ENCODE measurements around the gene OR4F6.

Gene OR4F6

GRCh38 chr15:101811902-101812301, 8.6 kb downstream of the OR4F6 start, which contains the start of gene OR4F15:
Gene OR4F15, plus strand, starts transcription at chr15:101812202. Its CDS starts 5,985 bp downstream, at chr15:101818187.
- H3K4me1 ChIP-seq (ENCODE audit: control extremely low read depth in 1 of 4, control insufficient read depth in 4 of 4, insufficient read depth in 4 of 4, low read length in 3 of 4): no peaks in the 10 kb centered on the region
- DNase-seq: no peak
- ChIA-PET POLR2A (no interaction called here), CTCF (no interaction called here)
- no peak within 1 kb of the TSS for H3K27ac ChIP-seq (ENCODE audit: insufficient read depth in 1 of 2, low read depth in 1 of 2, low read length in 2 of 2, poor library complexity in 1 of 2, severe bottlenecking in 2 of 2)
- peaks cover 0 to 1% (median 0%) of the 10 kb centered on the region in 5 experiments for H3K9me3 ChIP-seq (ENCODE audit: control extremely low read depth in 1 of 5, control insufficient read depth in 4 of 5, insufficient read depth in 2 of 5, low read depth in 1 of 5, low read length in 4 of 5)
- H3K27me3 ChIP-seq (replicated peaks in 2 of 5; ENCODE audit: control insufficient read depth in 4 of 5, insufficient read depth in 5 of 5, low read length in 4 of 5): peaks cover 0 to 8% (median 1%) of the 10 kb centered on the region in 5 experiments
- no peaks in the 10 kb centered on the region for H3K36me3 ChIP-seq (ENCODE audit: control insufficient read depth in 4 of 4, insufficient read depth in 4 of 4, low read length in 3 of 4)
- H3K4me3 ChIP-seq (ENCODE audit: control insufficient read depth in 1 of 7, extremely low read depth in 1 of 7, insufficient read depth in 4 of 7, low read depth in 2 of 7, low read length in 6 of 7): no peak within 1 kb of the TSS

- 75% methylated on average over 1 of the region's 3 CpGs for WGBS (ENCODE audit: insufficient coverage)
- no peak for DNase-seq
- peaks cover 0 to 8% (median 1%) of the 10 kb centered on the region in 5 experiments for H3K27me3 ChIP-seq (replicated peaks in 2 of 5; ENCODE audit: control insufficient read depth in 4 of 5, insufficient read depth in 5 of 5, low read length in 4 of 5)
- H3K4me3 ChIP-seq (ENCODE audit: control insufficient read depth in 1 of 7, extremely low read depth in 1 of 7, insufficient read depth in 4 of 7, low read depth in 2 of 7, low read length in 6 of 7): no peak overlapping the region
- H3K36me3 ChIP-seq (ENCODE audit: control insufficient read depth in 4 of 4, insufficient read depth in 4 of 4, low read length in 3 of 4): no peaks in the 10 kb centered on the region
- ChIA-PET CTCF (no interaction called here), POLR2A (no interaction called here)
- no peaks in the 10 kb centered on the region for H3K4me1 ChIP-seq (ENCODE audit: control extremely low read depth in 1 of 4, control insufficient read depth in 4 of 4, insufficient read depth in 4 of 4, low read length in 3 of 4)
- no peak overlapping the region for H3K27ac ChIP-seq (ENCODE audit: insufficient read depth in 1 of 2, low read depth in 1 of 2, low read length in 2 of 2, poor library complexity in 1 of 2, severe bottlenecking in 2 of 2)
- H3K9me3 ChIP-seq (ENCODE audit: control extremely low read depth in 1 of 5, control insufficient read depth in 4 of 5, insufficient read depth in 2 of 5, low read depth in 1 of 5, low read length in 4 of 5): no peaks in the 10 kb centered on the region
These were observed 10.7 kb downstream of the OR4F6 start for GRCh38 chr15:101813803-101814534.

- H3K4me3 ChIP-seq (ENCODE audit: control insufficient read depth in 1 of 7, extremely low read depth in 1 of 7, insufficient read depth in 4 of 7, low read depth in 2 of 7, low read length in 6 of 7): no peak overlapping the region
- WGBS (ENCODE audit: insufficient coverage): 96% methylated on average over 3 of the region's 6 CpGs
- no peak for DNase-seq
- CTCF ChIA-PET: no interaction called here
- POLR2A ChIA-PET: no interaction called here
- H3K4me1 ChIP-seq (ENCODE audit: control extremely low read depth in 1 of 4, control insufficient read depth in 4 of 4, insufficient read depth in 4 of 4, low read length in 3 of 4): no peaks in the 10 kb centered on the region
- no peaks in the 10 kb centered on the region for H3K36me3 ChIP-seq (ENCODE audit: control insufficient read depth in 4 of 4, insufficient read depth in 4 of 4, low read length in 3 of 4)
- H3K27me3 ChIP-seq (replicated peaks in 2 of 5; ENCODE audit: control insufficient read depth in 4 of 5, insufficient read depth in 5 of 5, low read length in 4 of 5): peaks cover 0 to 5% (median 0%) of the 10 kb centered on the region in 5 experiments
- H3K9me3 ChIP-seq (ENCODE audit: control extremely low read depth in 1 of 5, control insufficient read depth in 4 of 5, insufficient read depth in 2 of 5, low read depth in 1 of 5, low read length in 4 of 5): peaks cover 0 to 1% (median 0%) of the 10 kb centered on the region in 5 experiments
- no peak overlapping the region for H3K27ac ChIP-seq (ENCODE audit: insufficient read depth in 1 of 2, low read depth in 1 of 2, low read length in 2 of 2, poor library complexity in 1 of 2, severe bottlenecking in 2 of 2)
These were observed 17.5 kb downstream of the OR4F6 start for GRCh38 chr15:101820781-101821180.

GRCh38 chr15:101827257-101827656, 23.9 kb downstream of the OR4F6 start:
- Histone ChIP-seq H3K4me3 (ENCODE audit: control insufficient read depth in 1 of 7, extremely low read depth in 1 of 7, insufficient read depth in 4 of 7, low read depth in 2 of 7, low read length in 6 of 7) (no peak overlapping the region), H3K36me3 (ENCODE audit: control insufficient read depth in 4 of 4, insufficient read depth in 4 of 4, low read length in 3 of 4) (no peaks in the 10 kb centered on the region), H3K27ac (ENCODE audit: insufficient read depth in 1 of 2, low read depth in 1 of 2, low read length in 2 of 2, poor library complexity in 1 of 2, severe bottlenecking in 2 of 2) (no peak overlapping the region), H3K9me3 (ENCODE audit: control extremely low read depth in 1 of 5, control insufficient read depth in 4 of 5, insufficient read depth in 2 of 5, low read depth in 1 of 5, low read length in 4 of 5) (no peaks in the 10 kb centered on the region), H3K4me1 (ENCODE audit: control extremely low read depth in 1 of 4, control insufficient read depth in 4 of 4, insufficient read depth in 4 of 4, low read length in 3 of 4) (no peaks in the 10 kb centered on the region), H3K27me3 (replicated peaks in 2 of 5; ENCODE audit: control insufficient read depth in 4 of 5, insufficient read depth in 5 of 5, low read length in 4 of 5) (peaks cover 0 to 8% (median 0%) of the 10 kb centered on the region in 5 experiments)
- 96% methylated on average over 5 of the region's 6 CpGs for WGBS (ENCODE audit: insufficient coverage)
- CTCF ChIA-PET: no interaction called here
- no peak for DNase-seq
- POLR2A ChIA-PET: no interaction called here

GRCh38 chr15:101828774-101829173, 25.5 kb downstream of the OR4F6 start:
- Histone ChIP-seq H3K36me3 (ENCODE audit: control insufficient read depth in 4 of 4, insufficient read depth in 4 of 4, low read length in 3 of 4) (no peaks in the 10 kb centered on the region), H3K4me3 (ENCODE audit: control insufficient read depth in 1 of 7, extremely low read depth in 1 of 7, insufficient read depth in 4 of 7, low read depth in 2 of 7, low read length in 6 of 7) (no peak overlapping the region)

GRCh38 chr15:101841656-101842055, 38.3 kb downstream of the OR4F6 start:
- Histone ChIP-seq H3K36me3 (ENCODE audit: control insufficient read depth in 4 of 4, insufficient read depth in 4 of 4, low read length in 3 of 4) (no peaks in the 10 kb centered on the region), H3K9me3 (ENCODE audit: control extremely low read depth in 1 of 5, control insufficient read depth in 4 of 5, insufficient read depth in 2 of 5, low read depth in 1 of 5, low read length in 4 of 5) (peaks cover 0 to 2% (median 0%) of the 10 kb centered on the region in 5 experiments), H3K27ac (ENCODE audit: insufficient read depth in 1 of 2, low read depth in 1 of 2, low read length in 2 of 2, poor library complexity in 1 of 2, severe bottlenecking in 2 of 2) (no peak overlapping the region), H3K4me1 (ENCODE audit: control extremely low read depth in 1 of 4, control insufficient read depth in 4 of 4, insufficient read depth in 4 of 4, low read length in 3 of 4) (no peaks in the 10 kb centered on the region), H3K27me3 (replicated peaks in 2 of 5; ENCODE audit: control insufficient read depth in 4 of 5, insufficient read depth in 5 of 5, low read length in 4 of 5) (peaks cover 0 to 14% (median 2%) of the 10 kb centered on the region in 5 experiments), H3K4me3 (ENCODE audit: control insufficient read depth in 1 of 7, extremely low read depth in 1 of 7, insufficient read depth in 4 of 7, low read depth in 2 of 7, low read length in 6 of 7) (no peak overlapping the region)
- 88% methylated on average over 2 of the region's 3 CpGs for WGBS (ENCODE audit: insufficient coverage)
- POLR2A ChIA-PET: no interaction called here
- CTCF ChIA-PET: no interaction called here
- no peak for DNase-seq

More at GRCh38 chr15:101828774-101829173, 25.5 kb downstream of the OR4F6 start:
- Histone ChIP-seq H3K4me1 (ENCODE audit: control extremely low read depth in 1 of 4, control insufficient read depth in 4 of 4, insufficient read depth in 4 of 4, low read length in 3 of 4) (no peaks in the 10 kb centered on the region), H3K9me3 (ENCODE audit: control extremely low read depth in 1 of 5, control insufficient read depth in 4 of 5, insufficient read depth in 2 of 5, low read depth in 1 of 5, low read length in 4 of 5) (no peaks in the 10 kb centered on the region), H3K27ac (ENCODE audit: insufficient read depth in 1 of 2, low read depth in 1 of 2, low read length in 2 of 2, poor library complexity in 1 of 2, severe bottlenecking in 2 of 2) (no peak overlapping the region), H3K27me3 (replicated peaks in 2 of 5; ENCODE audit: control insufficient read depth in 4 of 5, insufficient read depth in 5 of 5, low read length in 4 of 5) (peaks cover 0 to 6% (median 0%) of the 10 kb centered on the region in 5 experiments)
- CTCF ChIA-PET: no interaction called here
- DNase-seq: peak in 1 of 3 donors; percentile 7
- POLR2A ChIA-PET: no interaction called here
- 90% methylated on average over 5 of the region's 5 CpGs for WGBS (ENCODE audit: insufficient coverage)

- no peak for DNase-seq
- ChIA-PET POLR2A (no interaction called here), CTCF (no interaction called here)
- Histone ChIP-seq H3K4me3 (ENCODE audit: control insufficient read depth in 1 of 7, extremely low read depth in 1 of 7, insufficient read depth in 4 of 7, low read depth in 2 of 7, low read length in 6 of 7) (no peak overlapping the region), H3K9me3 (ENCODE audit: control extremely low read depth in 1 of 5, control insufficient read depth in 4 of 5, insufficient read depth in 2 of 5, low read depth in 1 of 5, low read length in 4 of 5) (no peaks in the 10 kb centered on the region), H3K36me3 (ENCODE audit: control insufficient read depth in 4 of 4, insufficient read depth in 4 of 4, low read length in 3 of 4) (no peaks in the 10 kb centered on the region), H3K27me3 (replicated peaks in 2 of 5; ENCODE audit: control insufficient read depth in 4 of 5, insufficient read depth in 5 of 5, low read length in 4 of 5) (peaks cover 0 to 21% (median 2%) of the 10 kb centered on the region in 5 experiments), H3K4me1 (ENCODE audit: control extremely low read depth in 1 of 4, control insufficient read depth in 4 of 4, insufficient read depth in 4 of 4, low read length in 3 of 4) (no peaks in the 10 kb centered on the region), H3K27ac (ENCODE audit: insufficient read depth in 1 of 2, low read depth in 1 of 2, low read length in 2 of 2, poor library complexity in 1 of 2, severe bottlenecking in 2 of 2) (no peak overlapping the region)
- 100% methylated on average over 1 of the region's 6 CpGs for WGBS (ENCODE audit: insufficient coverage)
These were observed 41.6 kb downstream of the OR4F6 start for GRCh38 chr15:101844916-101845315.

Data from common myeloid progenitor, CD34-positive (primary cell).